Aorta (tissue), 5 donors: Measurements from ENCODE around the gene AIRE. TPM values are rescaled to one million over a fixed set of nuclear protein-coding genes. Genes with fewer than 3 reads are reported as not detected.

ENCODE experiments used
- ATAC-seq: fragments of 200-7000 bp; cut with Tn5 transposase; one replicate; pipeline ENCODE4 v1.9.1; 2022; ENCODE audit warnings: moderate library complexity; ENCODE audit not compliant: low FRiP score
- DNase-seq, 2 donors: peaks; one replicate each; pipeline ENCODE4 v3.0.0-alpha.2; 2020
- H3K27ac ChIP-seq, 2 donors: one replicate each; pipeline ENCODE4 v1.5.1; 2013; ENCODE audit warnings: low read length in 2 of 2, mild to moderate bottlenecking in 2 of 2, moderate library complexity in 2 of 2, control low read depth in 1 of 2, inconsistent platforms in 1 of 2, low read depth in 1 of 2
- H3K27me3 ChIP-seq, 2 donors: one replicate each; pipeline ENCODE4 v1.6.1; 2013; ENCODE audit warnings: control low read depth in 1 of 2, low read length in 1 of 2, mild to moderate bottlenecking in 1 of 2, moderate library complexity in 1 of 2; ENCODE audit not compliant: insufficient read depth in 2 of 2, control insufficient read depth in 1 of 2
- H3K36me3 ChIP-seq, 2 donors: one replicate each; pipeline ENCODE4 v1.6.1; 2013; ENCODE audit warnings: control low read depth in 1 of 2, low read length in 1 of 2, mild to moderate bottlenecking in 1 of 2; ENCODE audit not compliant: insufficient read depth in 2 of 2, control insufficient read depth in 1 of 2
- H3K4me1 ChIP-seq, 2 donors: one replicate each; pipeline ENCODE4 v1.6.1; 2013; ENCODE audit warnings: low read length in 2 of 2, control low read depth in 1 of 2, mild to moderate bottlenecking in 1 of 2, moderate library complexity in 1 of 2; ENCODE audit not compliant: insufficient read depth in 2 of 2, control insufficient read depth in 1 of 2
- H3K4me3 ChIP-seq, 2 donors: one replicate each; pipeline ENCODE4 v1.5.1; 2013; ENCODE audit warnings: low read length in 2 of 2, control low read depth in 1 of 2, mild to moderate bottlenecking in 1 of 2
- H3K9me3 ChIP-seq: one replicate; pipeline ENCODE4 v1.6.1; 2013; ENCODE audit warnings: mild to moderate bottlenecking, low read length; ENCODE audit not compliant: control insufficient read depth
- WGBS, 2 donors: extraction: QIAGEN DNeasy Blood & Tissue Kit; methylation state at CpG; one replicate each; pipeline ENCODE4 v1.1.7; 2013; 5-methylcytosine and 5-hydroxymethylcytosine counted together
- intact Hi-C, 2 donors: fragments of 100-400 bp; cut with DNase I; formaldehyde crosslinking; loops; one replicate each; pipeline versions ENCODE4 v1.14.2 to v1.15.0; 2022
- polyA plus RNA-seq, 2 donors: library from polyadenylated mRNA; stranded (reverse); fragments of 200-250 nt; gene quantifications; one replicate each; pipeline ENCODE4 v1.2.3, GENCODE V29; 2013
- total RNA-seq, 2 donors: library from RNA; stranded (reverse); fragmentation: NEBNext Ultra II Directional; extraction: Animal tissue kit (Norgen Biotek cat#: 25700); gene quantifications; one replicate each; pipeline ENCODE4 v1.2.1, GENCODE V29; 2021
- donor health status: healthy with polysubstance abuse.
- donor health status: Bipolar disorder and iron deficiency.
- donor health status: DM: no; HTN: no; CAD: no.
- donor health status: DM: no; HTN: no; CAD: no.
- donor health status: DM: yes; HTN: yes; CAD: no.

Gene AIRE
- total and polyA plus RNA-seq, 4 donors = 0.19 TPM; not detected in 3

DNA sequence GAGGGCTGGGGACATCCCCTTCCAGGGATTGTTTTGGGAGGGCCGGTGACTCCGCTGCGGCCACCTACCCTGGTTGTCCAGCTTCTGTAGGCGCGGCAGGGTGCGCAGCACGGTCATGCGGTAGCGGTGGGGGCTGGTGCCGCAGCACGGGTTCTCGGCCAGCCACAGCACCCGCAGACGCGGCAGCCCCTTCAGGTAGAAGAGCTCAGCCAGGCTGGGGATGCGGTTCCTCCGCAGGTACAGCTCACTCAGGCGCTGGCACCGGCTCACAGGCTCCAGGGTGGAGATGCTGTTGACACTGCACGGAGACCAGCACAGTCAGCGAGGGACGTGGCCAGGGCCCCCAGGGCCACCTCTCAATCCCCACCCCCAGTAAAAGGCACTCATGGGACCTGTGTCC is 47.3 kb downstream of the AIRE start:
- Histone ChIP-seq H3K27ac (no peak overlapping the region), H3K36me3 (no peaks in the 10 kb centered on the region), H3K9me3 (no peaks in the 10 kb centered on the region), H3K27me3 (no peaks in the 10 kb centered on the region), H3K4me1 (no peaks in the 10 kb centered on the region), H3K4me3 (no peak overlapping the region)
- ATAC-seq (no peak), DNase-seq (no peak)
- intact Hi-C loops = loop anchor here in 1 of 2 donors (10.0 kb wide), 1 partner anchor 482 kb away; the partner anchor contains the start of gene SUMO3
- WGBS, 2 donors = 95 to 96% methylated on average over 22 of the region's 22 CpGs

DNA sequence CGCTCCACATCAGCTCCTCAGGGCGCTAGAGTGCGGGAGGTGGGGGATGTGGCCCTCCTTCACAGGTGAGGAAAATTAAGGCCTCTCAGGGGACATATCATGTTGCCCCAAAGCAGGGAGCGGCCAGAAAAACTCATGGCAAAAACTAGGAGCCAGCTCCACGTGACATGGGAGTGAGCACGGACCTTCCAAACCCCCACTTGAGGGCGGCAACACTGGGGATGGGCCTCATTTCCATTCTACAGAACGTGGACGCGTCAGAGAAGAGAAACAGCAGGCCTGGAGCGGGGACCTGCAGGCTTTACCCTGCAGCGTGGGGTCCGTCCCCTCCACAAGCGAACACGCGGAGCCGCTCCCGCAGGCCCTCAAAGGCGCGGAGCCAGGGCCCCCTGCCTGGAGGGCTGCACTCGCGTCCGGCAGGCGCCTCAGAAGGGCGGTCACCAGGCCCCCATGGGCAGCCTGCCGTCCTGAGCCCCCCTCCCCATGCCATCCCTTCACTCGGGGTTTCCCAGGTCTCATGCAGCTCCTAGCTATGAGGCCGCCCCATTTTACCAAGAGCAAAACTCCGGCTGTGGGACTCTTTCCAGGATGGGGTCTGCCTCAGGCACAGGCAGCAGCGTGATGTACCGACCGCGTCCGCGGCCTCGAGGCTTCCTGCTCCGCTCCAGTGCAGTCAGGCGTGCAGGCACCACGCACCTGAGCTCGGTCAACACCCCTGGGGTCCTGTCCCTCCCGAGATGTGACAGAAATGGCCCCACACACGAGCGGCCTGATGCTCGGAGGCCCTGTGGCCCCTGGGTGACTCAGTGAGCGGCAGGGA is 48.0 kb downstream of the AIRE start:
- DNase-seq (no peak), ATAC-seq (no peak)
- H3K4me1 ChIP-seq = no peaks in the 10 kb centered on the region
- no peaks in the 10 kb centered on the region for H3K36me3 ChIP-seq
- H3K27me3 ChIP-seq = no peaks in the 10 kb centered on the region
- H3K9me3 ChIP-seq = no peaks in the 10 kb centered on the region
- H3K27ac ChIP-seq = no peak overlapping the region
- 85 to 87% methylated on average over 45 of the region's 45 CpGs for WGBS, 2 donors
- H3K4me3 ChIP-seq = no peak overlapping the region
- intact Hi-C loops = loop anchor here in 1 of 2 donors (10.0 kb wide), 1 partner anchor 481 kb away; the partner anchor contains the start of gene SUMO3

DNA sequence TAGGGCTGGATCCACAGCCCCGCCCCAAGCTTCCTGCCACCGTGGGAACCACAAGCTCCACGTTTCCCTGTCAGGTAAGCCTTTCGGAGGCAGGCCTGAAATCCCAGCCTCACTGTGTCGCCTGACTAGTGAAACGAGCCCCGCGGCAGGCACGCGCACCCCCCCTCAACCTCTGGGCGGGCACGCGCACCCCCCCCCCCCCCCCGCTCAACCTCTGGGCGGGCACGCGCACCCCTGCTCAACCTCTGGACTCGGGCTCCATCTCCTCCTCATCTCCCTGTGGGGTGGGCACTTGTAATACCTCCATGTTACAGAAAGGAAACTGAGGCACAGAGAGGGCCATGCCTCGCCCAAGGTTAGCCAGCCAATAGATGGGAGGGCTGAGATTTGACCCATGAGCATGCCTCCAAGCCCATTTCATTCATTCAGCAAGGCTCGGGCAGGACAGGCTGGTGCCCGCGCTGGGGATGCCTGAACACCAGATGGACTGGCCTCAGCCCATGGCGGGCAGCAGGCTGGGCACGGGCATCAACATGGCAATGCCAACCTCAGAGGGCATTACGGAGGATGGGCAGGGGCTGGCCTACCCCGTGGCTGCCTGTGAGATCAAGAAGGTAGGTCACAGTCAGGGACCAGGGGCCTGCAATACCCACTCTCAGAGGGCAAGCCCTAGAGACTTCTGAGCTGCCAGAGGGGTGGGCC is 48.8 kb downstream of the AIRE start:
- DNase-seq = no peak
- Histone ChIP-seq H3K27ac (no peak overlapping the region), H3K27me3 (no peaks in the 10 kb centered on the region), H3K36me3 (no peaks in the 10 kb centered on the region), H3K4me1 (no peaks in the 10 kb centered on the region), H3K4me3 (no peak overlapping the region), H3K9me3 (no peaks in the 10 kb centered on the region)
- WGBS, 2 donors = 86 to 88% methylated on average over 22 to 26 of the region's 26 CpGs
- intact Hi-C loops = loop anchor here in 1 of 2 donors (5.0 to 10.0 kb wide), 2 partner anchors 32 to 480 kb away; partner anchors contain the start of genes PFKL and SUMO3
- ATAC-seq = no peak

DNA sequence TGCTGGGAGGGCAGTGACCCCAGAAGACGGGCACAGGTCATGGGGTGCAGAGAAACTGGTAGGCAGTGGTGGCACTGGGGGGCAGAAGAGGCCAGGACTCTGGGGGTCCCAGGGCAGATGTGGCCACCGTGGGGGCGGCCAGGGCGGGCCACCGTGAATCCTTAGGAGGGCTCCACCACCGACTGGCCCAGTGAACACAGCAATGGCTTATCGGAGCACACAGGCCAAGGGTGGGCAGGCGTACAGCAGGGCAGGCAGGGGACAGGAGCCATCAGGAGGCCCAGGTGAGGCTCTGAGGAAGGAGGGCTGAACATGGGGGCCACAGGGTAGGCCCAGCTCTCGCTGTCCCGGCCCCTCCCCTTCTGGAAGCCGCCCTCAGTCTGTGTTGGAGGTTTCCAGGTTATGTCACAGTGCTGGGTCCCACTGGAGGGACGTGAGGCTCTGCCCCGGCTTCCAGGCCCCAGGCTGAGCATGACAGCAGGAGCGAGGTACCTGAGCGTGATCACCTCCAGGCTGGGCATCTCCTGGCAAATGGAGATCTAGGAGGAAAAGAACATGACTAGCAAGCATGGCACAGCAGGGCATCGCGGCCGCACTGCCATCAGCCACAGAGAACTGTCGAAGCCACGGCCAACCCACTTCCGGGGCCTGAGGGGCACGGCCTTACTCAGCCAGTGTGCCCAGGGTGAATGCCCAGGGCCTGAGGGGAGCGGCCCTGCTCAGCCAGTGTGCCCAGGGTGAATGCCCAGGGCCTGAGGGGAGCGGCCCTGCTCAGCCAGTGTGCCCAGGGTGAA is 49.8 kb downstream of the AIRE start:
- 90 to 93% methylated on average over 23 of the region's 24 CpGs for WGBS, 2 donors
- no peak for ATAC-seq
- no peak for DNase-seq
- Histone ChIP-seq H3K9me3 (no peaks in the 10 kb centered on the region), H3K4me1 (peaks cover 0 to 4% of the 10 kb centered on the region in 2 donors), H3K27ac (no peak overlapping the region), H3K27me3 (no peaks in the 10 kb centered on the region), H3K4me3 (no peak overlapping the region), H3K36me3 (no peaks in the 10 kb centered on the region)
- intact Hi-C loops = loop anchor here in 1 of 2 donors (5.0 to 10.0 kb wide), 2 partner anchors 33 to 479 kb away; partner anchors contain the start of genes PFKL and SUMO3

DNA sequence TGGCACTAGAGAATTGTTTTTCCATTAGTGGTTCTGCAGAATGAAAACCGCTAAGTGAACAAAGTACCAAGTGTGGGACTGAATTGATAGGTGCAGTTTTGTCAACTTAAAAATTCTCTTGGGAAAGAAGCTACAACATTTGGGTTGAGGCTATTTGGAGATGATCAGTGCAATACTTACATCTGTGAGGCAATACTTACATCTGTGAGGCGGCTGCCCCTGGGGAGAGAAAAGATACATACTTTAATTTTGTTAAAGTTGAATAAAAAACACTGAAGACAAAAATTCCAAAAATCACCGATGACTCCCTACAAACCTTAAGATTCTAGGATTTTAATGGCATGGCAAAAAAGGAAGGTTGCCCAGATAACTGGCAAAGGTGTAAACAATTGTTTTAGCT is 51.8 kb downstream of the AIRE start:
- H3K9me3 ChIP-seq = no peaks in the 10 kb centered on the region
- no peaks in the 10 kb centered on the region for H3K36me3 ChIP-seq
- intact Hi-C loops = loop anchor here in 1 of 2 donors (5.0 to 10.0 kb wide), 2 partner anchors 35 to 477 kb away; partner anchors contain the start of genes PFKL and SUMO3
- no peak overlapping the region for H3K4me3 ChIP-seq
- H3K27me3 ChIP-seq = no peaks in the 10 kb centered on the region
- no peak overlapping the region for H3K27ac ChIP-seq
- DNase-seq = no peak
- ATAC-seq = no peak
- peaks cover 0 to 4% of the 10 kb centered on the region in 2 donors for H3K4me1 ChIP-seq
- WGBS, 2 donors = 74 to 84% methylated on average over 3 of the region's 3 CpGs

DNA sequence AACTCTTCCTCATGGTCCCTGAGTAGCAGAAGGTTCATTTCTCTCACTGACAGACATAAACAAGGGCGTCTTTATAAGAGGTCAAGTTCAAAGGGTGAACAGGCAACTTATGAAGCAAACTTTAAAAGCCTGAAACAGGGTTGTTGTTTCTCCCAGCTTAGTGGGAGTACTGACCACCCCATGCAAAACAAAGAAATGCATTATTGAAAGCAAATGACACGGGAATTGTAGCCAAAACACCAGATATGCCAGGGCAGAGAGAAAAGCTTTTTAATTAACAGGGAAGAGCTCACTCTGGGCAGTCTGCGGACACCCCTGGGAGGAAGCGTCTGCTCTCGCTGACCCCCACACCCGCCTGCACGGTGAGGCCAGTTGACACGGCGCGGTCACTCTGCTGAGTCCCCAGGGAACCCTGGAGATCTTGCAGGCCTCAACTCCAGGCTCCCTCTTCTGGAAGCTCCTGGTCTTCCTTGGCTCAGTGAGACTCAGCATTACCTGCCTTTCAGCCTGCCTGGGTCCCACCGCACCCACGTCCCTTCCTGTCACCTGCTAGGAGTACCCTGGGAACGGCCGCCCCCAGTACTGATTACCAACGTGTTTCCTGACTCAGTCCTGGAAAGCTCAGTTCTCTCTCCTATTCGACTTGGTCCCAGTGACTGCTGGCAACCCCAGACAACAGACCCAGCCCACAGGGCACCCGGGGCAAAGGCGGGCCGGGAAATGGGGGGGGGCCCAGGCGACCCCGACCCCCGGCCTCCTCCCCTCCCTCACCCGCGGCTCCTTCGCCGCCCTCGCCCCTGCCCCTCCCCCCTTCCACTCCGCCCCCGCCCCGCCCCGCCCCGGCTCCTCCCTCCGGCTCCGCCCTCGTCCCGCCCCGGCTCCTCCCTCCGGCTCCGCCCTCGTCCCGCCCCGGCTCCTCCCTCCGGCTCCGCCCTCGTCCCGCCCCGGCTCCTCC is 52.5 kb downstream of the AIRE start:
- peaks cover 0 to 4% of the 10 kb centered on the region in 2 donors for H3K4me1 ChIP-seq
- no peaks in the 10 kb centered on the region for H3K27me3 ChIP-seq
- DNase-seq (peak; percentile 82 to 85), ATAC-seq (peak; percentile 53)
- H3K4me3 ChIP-seq = peak overlapping the region in 1 of 2 donors; percentile 28
- H3K9me3 ChIP-seq = no peaks in the 10 kb centered on the region
- WGBS, 2 donors = 5 to 7% methylated on average over 27 to 47 of the region's 47 CpGs
- peak overlapping the region in 1 of 2 donors; percentile 53 for H3K27ac ChIP-seq
- intact Hi-C loops = loop anchor here (2.0 to 10.0 kb wide), 3 partner anchors 36 to 477 kb away; partner anchors contain the start of genes PFKL (in 2 of the 2) and SUMO3 (in 1 of the 2)
- no peaks in the 10 kb centered on the region for H3K36me3 ChIP-seq

DNA sequence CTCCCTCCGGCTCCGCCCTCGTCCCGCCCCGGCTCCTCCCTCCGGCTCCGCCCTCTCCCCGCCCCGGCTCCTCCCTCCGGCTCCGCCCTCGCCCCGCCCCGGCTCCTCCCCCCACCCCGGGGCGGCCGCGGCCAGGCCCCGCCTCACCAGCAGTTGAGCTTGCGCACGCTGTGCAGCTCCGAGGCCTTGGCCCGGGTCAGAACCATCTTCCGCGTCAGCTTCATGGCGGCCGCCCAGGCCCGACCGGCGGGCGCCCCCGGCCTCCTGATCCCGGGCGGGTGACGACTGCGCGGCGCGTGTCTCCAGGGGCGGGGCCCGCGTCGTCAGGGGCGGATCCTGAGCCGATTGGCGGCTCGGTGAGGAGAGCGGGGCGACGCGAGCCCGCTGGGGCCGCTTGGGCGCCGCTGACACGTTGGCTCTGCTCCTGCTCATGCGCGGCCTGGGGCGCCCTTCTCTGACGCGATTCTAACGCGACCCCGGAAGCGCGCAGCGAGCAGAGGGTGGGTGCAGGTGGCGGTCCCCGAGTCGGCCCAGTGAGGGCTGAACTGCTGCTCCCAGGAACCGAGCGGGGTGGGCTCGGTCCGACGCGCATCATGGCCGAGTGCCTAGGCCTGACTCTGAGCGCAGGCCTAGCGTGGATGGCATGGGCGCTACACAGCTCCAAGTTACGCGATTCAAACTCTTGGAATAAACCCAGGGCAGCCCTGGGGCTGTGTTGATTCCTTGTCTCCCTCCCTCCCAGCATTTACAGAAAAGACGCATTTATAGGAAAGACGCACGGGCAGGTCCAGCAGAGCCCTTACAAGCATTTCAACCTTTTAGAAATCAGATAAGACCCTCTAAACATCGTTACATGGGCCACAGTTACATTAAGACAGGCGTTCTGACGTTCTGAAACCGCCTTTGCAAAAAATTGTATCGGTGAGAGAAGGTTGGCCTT is 53.6 kb downstream of the AIRE start, which contains the start of gene CFAP410:
Gene CFAP410, minus strand, starts transcription at position 420 of the 940 bp plus-strand sequence. Its CDS starts 196 bp downstream, at position 224.
- 1% methylated on average over 57 to 90 of the region's 90 CpGs for WGBS, 2 donors
- DNase-seq = peak; percentile 96 to 98
- Histone ChIP-seq H3K4me1 (peaks cover 0 to 4% of the 10 kb centered on the region in 2 donors), H3K9me3 (no peaks in the 10 kb centered on the region), H3K27ac (peak within 1 kb of the TSS; percentile 53 to 99), H3K4me3 (peak within 1 kb of the TSS; percentile 69 to 87), H3K36me3 (no peaks in the 10 kb centered on the region), H3K27me3 (no peaks in the 10 kb centered on the region)
- ATAC-seq = peak; percentile 98
- intact Hi-C loops = loop anchor here (2.0 to 10.0 kb wide), 3 partner anchors 37 to 476 kb away; partner anchors contain the start of genes PFKL (in 2 of the 2) and SUMO3 (in 1 of the 2)
